NCI-H69 (cell line): Measurements from ENCODE around the gene MAMDC2.

Experiments
- DNase-seq: peaks from one replicate; lab custom pipeline; 2025; lab: John Stamatoyannopoulos, UW

Gene MAMDC2

GRCh38 chr9:70135176-70135575 lies 91.5 kb downstream of the MAMDC2 start:
- no peak for DNase-seq

GRCh38 chr9:70136632-70137031 lies 93.0 kb downstream of the MAMDC2 start:
- DNase-seq, result peak; percentile 10

- no peak for DNase-seq
These were observed 93.9 kb downstream of the MAMDC2 start for GRCh38 chr9:70137577-70137976.

DNA sequence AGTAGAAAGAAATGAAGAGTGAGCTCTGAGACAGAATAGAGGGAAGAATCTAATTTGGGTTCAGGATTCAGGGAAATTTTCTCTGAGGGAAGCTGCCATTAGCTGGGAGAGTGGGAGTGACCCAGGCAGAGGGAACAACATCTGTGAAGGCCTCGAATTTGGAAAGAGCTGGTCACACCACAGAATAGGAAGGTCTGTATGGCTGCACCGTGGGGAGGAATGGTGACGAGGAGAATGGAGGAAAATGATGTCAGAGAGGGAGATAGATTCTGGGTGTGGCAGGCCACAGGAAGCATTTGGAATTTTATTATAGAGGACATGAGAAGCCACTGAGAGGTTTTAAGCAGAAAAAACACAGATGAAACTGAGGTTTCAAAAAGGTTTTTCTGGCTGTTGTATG lies 98.5 kb downstream of the MAMDC2 start:
- no peak for DNase-seq

- DNase-seq, result no peak
These were observed 99.9 kb downstream of the MAMDC2 start for GRCh38 chr9:70143394-70144130.

DNA sequence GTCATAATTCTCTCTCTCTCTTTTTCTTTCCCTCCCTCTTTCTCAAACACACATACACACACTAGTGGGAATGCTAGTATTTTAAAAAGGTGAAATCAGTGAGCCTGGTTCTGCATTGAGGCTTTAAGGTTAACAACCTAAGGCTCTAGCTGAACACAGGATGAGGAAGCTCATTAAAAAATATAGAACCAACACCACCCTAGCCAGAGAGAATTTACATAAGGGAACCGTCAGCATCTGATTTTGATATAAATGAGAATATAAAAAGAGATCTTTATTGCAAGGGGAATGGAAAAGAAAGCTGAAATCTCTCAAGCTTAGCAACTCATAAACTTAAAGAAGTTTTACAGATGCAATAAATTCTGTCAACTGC lies 100.5 kb downstream of the MAMDC2 start:
- no peak for DNase-seq

DNA sequence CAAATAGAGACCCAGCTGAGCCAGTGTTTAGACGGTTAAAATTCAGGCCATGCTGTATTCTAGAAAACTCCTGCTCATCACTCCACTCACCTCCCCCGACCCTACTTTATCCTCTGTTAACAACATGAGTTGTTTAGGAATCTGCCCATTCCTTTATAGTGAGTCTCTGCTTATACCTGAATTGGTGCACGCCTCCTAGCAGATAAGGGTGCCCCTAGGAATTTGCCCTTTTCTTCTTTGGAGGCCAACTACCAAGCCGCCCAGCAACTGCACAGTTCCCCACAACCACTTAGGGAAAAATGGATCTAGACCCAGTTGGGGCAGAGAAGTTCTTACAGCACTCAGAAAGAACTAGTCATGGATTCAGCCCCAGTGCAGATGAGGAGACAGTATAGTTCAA lies 102.3 kb downstream of the MAMDC2 start:
- DNase-seq, result no peak

- no peak for DNase-seq
These were observed 103.5 kb downstream of the MAMDC2 start for GRCh38 chr9:70147196-70147595.

DNA sequence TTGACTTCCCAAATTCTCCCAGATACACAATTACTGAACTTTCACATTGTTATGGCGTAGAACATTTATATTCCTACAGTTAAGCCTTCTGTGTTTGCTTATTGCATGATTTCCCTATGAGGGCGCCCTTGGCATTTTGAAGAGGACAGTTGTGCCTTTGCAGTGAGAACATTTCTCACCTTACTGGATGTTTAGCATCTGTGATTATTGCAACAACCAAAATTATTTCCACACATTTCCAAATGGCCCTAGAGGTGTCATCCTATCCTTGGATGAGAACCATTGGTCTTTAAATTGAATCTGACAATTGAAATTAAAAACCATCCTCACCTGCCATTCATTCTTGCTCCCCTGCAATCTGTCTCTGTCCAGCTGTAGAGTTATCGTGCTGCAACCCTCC lies 104.0 kb downstream of the MAMDC2 start:
- no peak for DNase-seq

DNA sequence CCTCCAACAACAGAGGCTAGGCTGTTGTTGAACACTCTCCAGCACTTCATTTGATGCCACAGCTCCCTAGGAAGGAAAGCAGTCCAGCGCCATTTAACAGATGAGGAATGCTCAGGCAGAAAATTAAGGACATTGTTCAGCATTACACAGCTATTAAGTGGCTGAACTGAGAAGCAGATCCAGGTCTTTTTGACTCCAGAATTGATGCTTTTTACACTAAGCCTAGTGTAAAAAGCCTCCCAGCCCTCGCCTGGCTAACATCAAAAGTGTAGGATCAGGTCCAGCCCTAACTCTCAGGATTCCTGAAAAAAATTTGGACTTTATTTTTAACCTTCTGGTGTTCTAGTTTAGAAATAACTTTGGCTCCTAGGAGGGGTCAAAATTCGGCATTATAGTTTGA lies 108.7 kb downstream of the MAMDC2 start:
- no peak for DNase-seq

DNA sequence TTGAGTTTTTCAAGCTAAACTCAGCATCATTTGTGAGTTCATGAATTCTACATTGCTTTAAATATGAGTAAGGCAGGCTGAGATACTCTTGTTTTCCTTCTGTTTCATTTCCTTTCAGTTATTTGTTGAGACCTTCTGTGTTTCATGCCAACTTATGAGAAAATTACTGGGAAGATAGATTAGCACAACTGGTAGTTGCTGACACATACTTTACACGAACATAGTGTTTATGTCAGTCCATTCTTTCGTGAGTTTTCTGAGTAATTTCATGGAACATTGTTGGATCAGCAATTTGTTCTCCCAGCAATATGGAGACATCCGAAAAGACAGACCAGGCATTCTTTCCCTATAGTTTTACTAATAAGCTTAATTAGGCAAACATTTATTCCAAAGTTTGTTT lies 113.1 kb downstream of the MAMDC2 start:
- no peak for DNase-seq

DNA sequence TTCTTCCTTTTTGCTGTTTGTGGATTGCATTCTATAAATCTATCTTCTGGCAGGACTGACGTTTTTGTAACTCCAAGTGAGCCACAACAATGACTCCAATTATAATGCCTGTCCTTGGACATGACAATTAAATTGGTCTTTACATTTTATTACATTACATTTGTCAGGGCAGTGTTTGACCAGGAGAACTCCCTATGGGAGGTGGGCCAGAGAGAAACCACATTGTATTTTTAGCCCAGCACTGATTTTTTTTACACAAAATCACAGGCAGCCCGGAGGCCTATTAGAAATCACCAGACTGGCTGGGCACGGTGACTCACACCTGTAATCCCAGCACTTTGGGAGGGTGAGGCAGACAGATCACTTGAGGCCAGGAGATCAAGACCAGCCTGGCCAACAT lies 116.0 kb downstream of the MAMDC2 start:
- DNase-seq, result peak; percentile 37

- no peak for DNase-seq
These were observed 117.3 kb downstream of the MAMDC2 start for GRCh38 chr9:70160686-70161600.

- no peak for DNase-seq
These were observed 121.5 kb downstream of the MAMDC2 start for GRCh38 chr9:70165006-70165602.

DNA sequence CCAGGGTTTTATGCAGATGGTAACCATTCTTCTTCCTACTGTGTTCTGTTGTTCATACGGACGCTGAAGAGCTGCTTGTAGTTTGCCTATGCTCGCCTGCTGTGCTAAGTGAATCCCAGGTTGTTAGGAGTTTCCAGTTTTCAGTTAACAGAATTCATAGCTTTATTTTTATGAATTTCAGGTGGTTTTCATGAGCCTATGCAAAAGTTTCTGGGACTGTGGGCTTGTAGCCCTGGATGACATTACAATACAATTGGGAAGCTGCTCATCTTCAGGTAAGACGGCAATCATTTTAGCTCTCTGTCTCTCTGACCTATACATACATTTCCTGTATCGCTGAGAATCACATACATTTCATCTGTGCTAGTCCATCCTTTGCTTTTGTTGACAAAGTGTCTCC lies 124.9 kb downstream of the MAMDC2 start:
- DNase-seq, result no peak

DNA sequence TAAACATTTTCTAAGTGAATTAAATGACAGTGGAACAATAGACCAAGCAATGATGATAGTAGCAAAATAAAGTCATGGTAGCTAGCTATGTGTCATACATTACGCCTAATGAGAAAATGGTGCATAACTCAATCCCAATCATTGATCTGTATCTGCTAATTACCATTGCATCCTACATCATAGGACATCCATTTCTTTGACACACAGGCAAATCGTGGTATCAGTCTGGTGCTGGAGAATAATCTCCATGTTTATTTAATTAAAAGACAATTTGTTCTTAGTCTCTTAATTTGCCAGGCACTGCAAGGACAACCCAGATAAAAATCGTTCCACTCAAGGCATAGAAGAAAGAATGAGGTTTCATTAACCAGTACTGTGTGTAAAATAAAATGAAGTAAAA lies 125.6 kb downstream of the MAMDC2 start:
- no peak for DNase-seq

DNA sequence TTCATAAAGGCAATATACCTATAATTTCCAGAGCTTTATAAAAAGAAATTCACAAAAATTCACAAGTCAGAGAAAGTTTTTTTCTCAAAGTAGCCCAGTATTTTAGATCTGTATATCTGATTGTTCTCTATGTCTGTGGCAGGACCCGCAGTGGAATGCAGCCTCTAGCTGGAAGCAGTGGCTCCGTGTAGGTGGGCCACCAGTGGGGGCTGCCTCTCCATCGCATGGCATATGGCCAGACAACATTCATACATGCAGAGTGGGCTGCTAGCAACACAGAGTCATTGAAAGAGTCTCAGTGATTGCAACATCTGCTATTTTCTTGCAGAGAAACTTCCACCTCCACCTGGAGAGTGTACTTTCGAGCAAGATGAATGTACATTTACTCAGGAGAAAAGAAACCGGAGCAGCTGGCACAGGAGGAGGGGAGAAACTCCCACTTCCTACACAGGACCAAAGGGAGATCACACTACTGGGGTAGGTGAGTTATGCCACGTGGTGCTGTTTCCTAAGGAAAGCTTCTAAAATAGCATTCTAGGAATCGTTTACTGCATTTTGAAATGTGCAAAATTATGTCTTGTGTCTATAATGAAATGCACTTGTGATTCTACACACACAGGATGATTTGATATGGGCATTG lies 126.6 kb downstream of the MAMDC2 start:
- DNase-seq, result peak; percentile 71

DNA sequence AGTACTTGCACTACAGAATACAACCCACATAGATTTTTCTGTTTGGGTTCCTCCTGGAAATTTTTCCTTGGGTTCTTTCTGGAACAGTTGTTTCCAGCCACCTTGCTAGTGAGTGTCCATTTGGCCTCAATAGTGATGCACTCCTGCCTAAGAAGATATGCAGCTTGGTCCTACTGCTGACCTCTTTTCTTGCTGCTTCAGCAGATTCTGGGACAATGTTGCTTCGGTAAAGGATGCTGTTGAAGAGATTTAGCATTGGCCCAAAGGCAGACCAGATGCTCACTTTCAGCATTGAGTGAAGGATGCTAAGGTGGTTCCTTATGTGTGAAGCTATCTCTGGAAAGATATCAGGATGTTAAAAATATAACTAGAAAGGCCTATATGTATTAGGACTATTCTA lies 128.9 kb downstream of the MAMDC2 start:
- no peak for DNase-seq

GRCh38 chr9:70177121-70177520 lies 133.5 kb downstream of the MAMDC2 start:
- no peak for DNase-seq

GRCh38 chr9:70192707-70193106 lies 149.1 kb downstream of the MAMDC2 start:
- no peak for DNase-seq

DNA sequence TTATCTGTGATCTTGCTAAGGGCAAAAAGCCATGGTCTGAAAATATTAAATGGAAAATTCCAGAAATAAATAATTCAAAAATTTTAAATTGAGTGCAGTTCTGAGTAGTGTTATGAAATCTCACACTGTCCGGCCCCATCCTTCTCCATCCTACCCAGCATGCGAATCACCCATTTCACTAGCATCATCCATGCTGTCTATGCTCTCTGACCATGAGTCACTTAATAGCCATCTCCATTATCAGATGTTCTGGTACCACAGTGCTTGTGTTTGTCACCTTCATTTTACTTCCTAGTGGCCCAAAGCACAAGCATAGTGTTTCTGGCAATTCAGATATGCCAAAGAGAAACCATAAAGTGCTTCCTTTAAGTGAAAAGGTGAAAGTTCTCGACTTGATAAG lies 151.8 kb downstream of the MAMDC2 start:
- DNase-seq, result no peak

- no peak for DNase-seq
These were observed 153.8 kb downstream of the MAMDC2 start for GRCh38 chr9:70197216-70198044.
